Lung (tissue), 12 donors: ENCODE measurements around the gene SMARCA4. TPM values are rescaled to one million over a fixed set of nuclear protein-coding genes. Genes with fewer than 3 reads are reported as not detected.

Experiments used
- ATAC-seq: fragments of 200-7000 bp; cut with Tn5 transposase; one replicate; pipeline ENCODE4 v1.9.1; 2020; ENCODE audit warnings: moderate number of reproducible peaks; ENCODE audit not compliant: insufficient read depth, low FRiP score
- DNase-seq, 3 donors: peaks; one replicate each; pipeline ENCODE4 v3.0.0-alpha.2; 2013 to 2017
- H3K27ac ChIP-seq, 2 donors: one replicate each; pipeline ENCODE4 v1.5.1; 2013; ENCODE audit warnings: mild to moderate bottlenecking in 2 of 2, moderate library complexity in 2 of 2, control low read depth in 1 of 2, inconsistent platforms in 1 of 2, low read depth in 1 of 2, low read length in 1 of 2
- H3K27me3 ChIP-seq, 3 donors: one replicate each; pipeline ENCODE4 v1.5.1; 2013; ENCODE audit warnings: low read length in 2 of 3; ENCODE audit not compliant: control insufficient read depth in 3 of 3, insufficient read depth in 3 of 3
- H3K36me3 ChIP-seq, 4 donors: one replicate each; pipeline ENCODE4 v1.5.1; 2013; ENCODE audit warnings: low read length in 4 of 4, mild to moderate bottlenecking in 1 of 4, moderate library complexity in 1 of 4; ENCODE audit not compliant: control insufficient read depth in 4 of 4, insufficient read depth in 4 of 4
- H3K4me1 ChIP-seq, 5 donors: one replicate each; pipeline ENCODE4 v1.5.1; 2013; ENCODE audit warnings: low read length in 5 of 5, mild to moderate bottlenecking in 2 of 5, moderate library complexity in 1 of 5; ENCODE audit not compliant: control insufficient read depth in 5 of 5, insufficient read depth in 5 of 5
- H3K4me3 ChIP-seq: one replicate; pipeline ENCODE4 v1.5.1; 2013; ENCODE audit warnings: mild to moderate bottlenecking, control low read depth, moderate library complexity
- H3K9ac ChIP-seq, 2 donors: one replicate each; pipeline ENCODE4 v1.5.1; 2013; ENCODE audit warnings: low read length in 2 of 2, control low read depth in 1 of 2; ENCODE audit not compliant: insufficient read depth in 1 of 2
- H3K9me3 ChIP-seq, 4 donors: one replicate each; pipeline ENCODE4 v1.5.1; 2013; ENCODE audit warnings: low read length in 3 of 4, mild to moderate bottlenecking in 1 of 4, moderate library complexity in 1 of 4; ENCODE audit not compliant: control insufficient read depth in 4 of 4, insufficient read depth in 3 of 4
- CTCF ChIP-seq: IDR thresholded peaks from 2 replicates; pipeline ENCODE4 v1.5.1; 2012; ENCODE audit warnings: mild to moderate bottlenecking; ENCODE audit errors: control extremely low read depth, extremely low read depth
- WGBS, 2 donors: extraction: QIAGEN DNeasy Blood & Tissue Kit; methylation state at CpG; one replicate each; pipeline ENCODE4 v1.1.7; 2013; 5-methylcytosine and 5-hydroxymethylcytosine counted together
- polyA plus RNA-seq, 2 donors: library from polyadenylated mRNA; stranded (reverse); fragments of 200-250 nt; gene quantifications; one replicate each; pipeline ENCODE4 v1.2.1, GENCODE V29; 2013
- total RNA-seq, 2 donors: library from RNA; depleted of rRNA in 1 of 2; stranded (reverse); fragments of >200 nt in 1 of 2; gene quantifications; one replicate each; pipeline ENCODE4 v1.2.1, GENCODE V29; 2014 to 2021
- donor health status: control.
- donor health status: control.
- donor health status: Bipolar disorder and iron deficiency.
- donor health status: healthy.
- donor health status: DM: yes; HTN: yes; CAD: no.

Gene SMARCA4
- total and polyA plus RNA-seq, 4 donors = 52.3 to 116 (median 91.1) TPM

DNA sequence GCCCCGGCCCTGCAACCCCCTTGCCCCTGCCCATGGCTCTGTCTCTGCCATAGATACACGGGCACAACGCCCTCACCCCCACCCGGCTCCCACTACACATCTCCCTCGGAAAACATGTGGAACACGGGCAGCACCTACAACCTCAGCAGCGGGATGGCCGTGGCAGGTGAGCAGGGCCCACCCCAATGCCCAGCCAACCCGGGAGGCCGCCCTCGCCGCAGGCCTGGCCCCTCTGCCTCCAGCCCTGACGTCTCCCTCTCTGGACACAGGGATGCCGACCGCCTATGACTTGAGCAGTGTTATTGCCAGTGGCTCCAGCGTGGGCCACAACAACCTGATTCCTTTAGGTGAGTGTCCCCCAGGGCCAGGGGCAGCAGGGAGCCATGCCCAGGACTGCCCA, 40.0 kb upstream of the SMARCA4 start:
- peaks cover 4 to 62% (median 29%) of the 10 kb centered on the region in 4 donors for H3K36me3 ChIP-seq

GRCh38 chr19:10921199-10921909, 39.5 kb upstream of the SMARCA4 start:
- Histone ChIP-seq H3K27ac (no peak overlapping the region), H3K4me3 (no peak overlapping the region), H3K4me1 (no peaks in the 10 kb centered on the region), H3K9ac (no peak overlapping the region), H3K27me3 (no peaks in the 10 kb centered on the region), H3K9me3 (no peaks in the 10 kb centered on the region), H3K36me3 (peaks cover 3 to 57% (median 25%) of the 10 kb centered on the region in 4 donors)
- ATAC-seq (no peak), DNase-seq (no peak)
- TF ChIP-seq CTCF = no peak
- WGBS, 2 donors = 92% methylated on average over 43 of the region's 43 CpGs

More for the DNA sequence above, 40.0 kb upstream of the SMARCA4 start:
- no peak for TF ChIP-seq CTCF
- Histone ChIP-seq H3K4me1 (no peaks in the 10 kb centered on the region), H3K27ac (no peak overlapping the region), H3K9me3 (no peaks in the 10 kb centered on the region), H3K27me3 (no peaks in the 10 kb centered on the region), H3K4me3 (no peak overlapping the region), H3K9ac (no peak overlapping the region)
- DNase-seq (no peak), ATAC-seq (no peak)
- 90 to 93% methylated on average over 16 of the region's 16 CpGs for WGBS, 2 donors

GRCh38 chr19:10921910-10922637, 38.8 kb upstream of the SMARCA4 start:
- H3K27me3 ChIP-seq = no peaks in the 10 kb centered on the region
- no peak for TF ChIP-seq CTCF
- 84 to 86% methylated on average over 33 of the region's 33 CpGs for WGBS, 2 donors
- H3K36me3 ChIP-seq = peaks cover 2 to 53% (median 24%) of the 10 kb centered on the region in 4 donors
- H3K4me1 ChIP-seq = no peaks in the 10 kb centered on the region
- ATAC-seq = no peak
- no peak for DNase-seq
- no peak overlapping the region for H3K9ac ChIP-seq
- no peak overlapping the region for H3K27ac ChIP-seq
- no peak overlapping the region for H3K4me3 ChIP-seq
- H3K9me3 ChIP-seq = no peaks in the 10 kb centered on the region
